Activated CD8-positive, alpha-beta memory T cell treated with anti-CD3 and anti-CD28 coated beads for 48 hours (primary cell): Measurements from ENCODE around the gene FARP2.
A peak's percentile ranks its signal among the peaks of the same experiment; 100 is the strongest.
"Not testable (repeated sequence)": the region's sequence is repeated elsewhere in the genome, so short reads cannot be mapped to it uniquely, and the experiment has no call there.

Experiments
- DNase-seq, 3 experiments: peaks; one replicate each; pipeline ENCODE4 v3.0.0-alpha.2; 2020; ENCODE audit warnings: low read depth in 2 of 3, low spot score in 2 of 3

FARP2 gene

DNA sequence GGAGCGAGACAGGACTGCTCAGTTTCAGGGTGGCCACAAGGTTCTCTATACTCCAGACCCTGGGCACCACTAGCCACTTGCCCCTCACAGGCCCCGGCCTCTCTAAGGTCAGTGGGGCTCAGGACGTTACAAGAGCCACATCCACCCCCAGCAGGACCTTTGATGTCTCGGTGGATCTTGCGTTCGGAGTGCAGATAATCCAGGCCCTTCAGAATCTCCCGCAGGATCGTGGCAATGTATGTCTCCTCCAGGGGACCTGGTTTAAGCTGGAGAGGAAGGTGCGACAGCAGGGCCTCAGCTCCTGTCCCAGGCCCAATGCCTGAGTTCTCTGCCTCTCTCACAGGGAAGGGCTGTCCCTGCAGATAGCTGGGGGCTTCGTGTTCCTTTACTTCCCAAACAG is 143.9 kb downstream of the FARP2 start:
- DNase-seq, result no peak

DNA sequence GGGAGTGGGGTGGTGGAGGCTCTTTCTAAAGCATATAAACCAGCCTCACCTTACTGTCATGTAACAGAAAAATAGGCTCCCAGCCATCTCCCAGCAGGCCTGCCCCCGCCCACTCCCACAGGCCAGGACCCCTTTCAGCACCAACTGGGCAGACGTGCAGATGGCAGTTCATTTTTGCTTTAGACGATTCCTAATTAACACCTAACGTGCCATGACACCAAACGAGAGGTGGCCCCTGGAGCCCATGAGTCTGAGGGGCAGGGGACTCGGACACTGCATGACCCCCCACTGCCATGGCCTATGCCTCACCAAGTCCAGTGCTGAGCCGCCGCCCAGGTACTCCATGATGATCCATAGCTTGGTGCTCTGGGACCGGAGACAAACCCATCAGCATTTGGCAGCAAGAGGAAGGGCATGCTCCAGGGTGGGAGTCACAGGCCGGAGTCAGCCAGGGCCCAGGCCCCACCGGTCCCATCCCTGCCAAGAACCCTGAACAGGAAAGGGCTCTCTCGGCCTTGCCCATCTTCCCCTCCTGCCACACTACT is 144.4 kb downstream of the FARP2 start:
- no peak for DNase-seq

DNA sequence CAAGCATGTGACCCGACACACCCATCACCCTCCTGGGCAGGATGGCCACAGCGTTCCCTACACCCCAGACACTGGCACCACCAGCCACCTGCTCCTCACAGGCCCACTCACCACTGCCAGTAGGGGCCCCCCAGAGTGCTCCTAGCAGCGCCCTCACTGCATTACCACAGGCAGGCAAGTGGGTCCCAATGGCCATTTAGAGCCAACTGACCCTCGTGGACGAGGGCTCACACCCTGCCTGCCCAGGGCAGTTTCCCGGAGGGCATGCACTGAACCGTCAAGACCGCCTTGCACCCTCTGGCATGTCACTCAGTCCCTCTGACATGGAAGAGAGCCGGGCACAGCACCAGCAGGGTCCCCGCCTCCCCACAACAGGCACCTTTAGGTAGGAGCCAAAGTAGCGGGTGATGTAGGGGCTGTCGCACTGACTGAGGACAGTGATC is 145.0 kb downstream of the FARP2 start:
- no peak for DNase-seq

DNA sequence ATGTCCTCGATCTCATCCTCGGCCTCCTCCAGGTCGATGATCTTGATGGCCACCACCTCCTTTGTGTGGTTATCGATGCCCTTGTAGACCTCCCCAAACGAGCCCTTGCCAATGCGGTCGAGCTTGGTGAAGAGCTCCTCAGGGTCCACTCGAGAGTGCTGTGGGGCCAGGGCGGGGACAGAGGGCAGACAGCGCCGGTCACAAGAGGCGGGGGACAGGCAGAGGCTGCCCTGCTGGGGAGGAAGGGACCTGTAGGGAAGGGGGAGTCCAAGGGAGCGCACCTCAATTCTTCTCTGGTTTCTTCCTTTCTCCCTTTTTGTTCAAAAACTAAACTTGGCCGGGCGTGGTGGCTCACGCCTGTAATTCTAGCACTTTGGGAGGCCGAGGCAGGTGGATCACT is 145.5 kb downstream of the FARP2 start:
- DNase-seq, result no peak

DNA sequence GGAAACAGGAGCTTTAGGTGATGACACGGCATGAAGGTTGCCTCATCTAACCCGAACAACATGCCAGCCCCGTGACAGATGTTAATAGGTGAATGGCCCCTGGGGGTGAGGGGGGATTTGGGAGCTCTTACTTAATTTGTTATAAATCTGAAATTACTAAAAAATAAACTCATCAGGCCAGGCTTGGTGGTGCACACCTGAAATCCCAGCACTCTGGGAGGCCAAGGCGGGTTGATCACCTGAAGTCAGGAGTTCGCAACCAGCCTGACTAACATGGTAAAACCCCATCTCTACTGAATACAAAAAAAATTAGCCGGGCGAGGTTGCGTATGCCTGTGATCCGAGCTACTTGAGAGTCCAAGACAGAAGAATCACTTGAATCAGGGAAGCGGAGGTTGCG is 146.2 kb downstream of the FARP2 start:
- DNase-seq, result no peak

DNA sequence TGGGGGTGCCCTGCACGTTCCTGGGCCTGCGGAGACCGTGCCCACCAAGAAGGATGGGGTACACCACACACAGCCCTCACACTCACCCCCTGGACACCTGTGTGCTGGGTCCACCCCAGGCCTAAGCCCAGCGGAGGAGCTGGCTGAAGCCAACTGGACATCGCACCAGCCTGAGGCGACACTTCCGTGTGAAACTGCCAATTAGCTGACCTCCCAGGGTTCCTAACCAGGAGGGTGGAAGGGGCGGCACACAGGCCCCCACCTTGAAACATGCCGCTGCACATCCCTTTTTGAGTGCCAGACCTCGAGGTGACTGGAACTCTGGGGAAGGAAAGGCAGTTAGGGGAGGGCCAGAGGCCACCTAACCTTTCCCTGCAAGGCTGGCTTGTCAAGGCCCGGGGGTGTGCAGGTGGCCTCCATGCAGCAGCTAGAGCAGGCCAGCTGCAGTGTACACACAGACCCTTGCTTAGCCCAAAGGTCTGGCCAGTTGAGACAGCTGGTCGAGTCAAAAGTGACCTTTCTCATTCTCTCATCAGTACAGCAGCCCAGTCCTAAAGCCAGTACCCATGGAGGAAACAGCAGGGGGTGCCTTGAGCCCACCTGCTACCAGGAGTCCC is 147.8 kb downstream of the FARP2 start:
- DNase-seq, result no peak

DNA sequence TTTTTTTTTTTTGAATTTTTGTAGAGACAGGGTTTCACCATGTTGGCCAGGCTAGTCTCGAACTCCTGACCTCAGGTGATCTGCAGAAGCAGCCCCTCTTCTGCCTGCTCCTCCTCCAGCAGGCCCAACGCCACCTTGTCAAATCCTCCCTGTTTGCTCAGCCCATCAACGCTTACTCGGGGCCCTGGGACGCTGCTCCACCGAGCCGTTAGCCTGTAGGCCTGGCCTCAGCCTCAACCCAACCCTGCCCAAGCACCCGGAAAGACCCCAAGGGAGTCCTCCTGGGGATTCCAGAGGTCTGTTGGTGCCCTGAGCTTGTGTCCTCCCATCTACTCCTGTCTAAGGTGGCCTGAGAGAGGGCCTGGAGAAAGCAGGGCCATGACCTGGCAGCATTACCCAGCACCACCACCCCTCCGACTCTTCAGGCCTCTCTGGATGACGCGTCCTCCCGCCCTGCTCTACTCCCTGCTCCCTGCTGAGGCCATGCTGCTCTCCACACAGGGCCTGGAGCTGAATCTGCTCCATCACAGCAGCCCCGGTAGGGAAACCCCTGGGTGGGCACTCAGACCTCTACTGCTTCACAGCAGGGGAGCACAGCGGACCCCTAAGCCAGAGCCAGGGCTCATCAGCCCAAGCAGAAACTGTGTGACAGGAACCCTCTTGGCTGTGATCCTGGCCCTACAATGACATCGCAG is 149.1 kb downstream of the FARP2 start:
- DNase-seq, result no peak

DNA sequence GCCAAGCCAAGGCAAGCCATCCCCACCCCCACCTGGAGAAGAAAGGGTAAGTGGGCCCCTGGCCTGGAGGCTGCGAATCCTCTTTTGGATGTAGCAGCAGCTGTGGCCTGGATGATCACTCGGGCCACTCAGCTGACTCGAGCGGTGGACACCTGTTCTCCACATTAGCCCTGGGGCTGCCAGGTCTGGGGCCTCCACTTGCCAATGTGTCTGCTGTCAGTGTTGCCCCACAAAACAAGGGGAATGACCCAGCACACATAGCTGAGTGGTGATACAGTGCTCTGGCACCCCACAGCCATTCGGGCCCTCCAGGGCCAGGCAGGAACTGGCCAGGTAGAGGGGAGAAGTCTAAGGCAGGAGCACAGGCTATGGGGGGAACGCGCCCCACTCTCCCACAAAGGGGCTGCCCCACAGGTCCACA is 149.7 kb downstream of the FARP2 start:
- no peak for DNase-seq

DNA sequence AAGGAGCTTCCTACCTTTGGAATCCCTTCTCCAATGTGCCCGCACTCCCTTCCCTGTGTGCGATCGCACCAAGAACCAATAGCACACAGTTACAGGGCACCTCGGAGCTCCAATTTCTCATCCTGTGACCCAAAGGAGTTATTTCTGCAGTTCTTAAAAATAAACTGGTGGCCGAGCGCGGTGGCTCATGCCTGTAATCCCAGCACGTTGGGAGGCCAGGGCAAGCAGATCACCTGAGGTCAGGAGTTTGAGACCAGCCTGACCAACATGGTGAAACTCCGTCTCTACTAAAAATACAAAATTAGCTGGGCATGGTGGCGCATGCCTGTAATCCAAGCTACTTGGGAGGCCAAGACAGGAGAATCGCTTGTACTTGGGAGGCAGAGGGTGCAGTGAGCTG is 150.2 kb downstream of the FARP2 start:
- not testable (repeated sequence) for DNase-seq

DNA sequence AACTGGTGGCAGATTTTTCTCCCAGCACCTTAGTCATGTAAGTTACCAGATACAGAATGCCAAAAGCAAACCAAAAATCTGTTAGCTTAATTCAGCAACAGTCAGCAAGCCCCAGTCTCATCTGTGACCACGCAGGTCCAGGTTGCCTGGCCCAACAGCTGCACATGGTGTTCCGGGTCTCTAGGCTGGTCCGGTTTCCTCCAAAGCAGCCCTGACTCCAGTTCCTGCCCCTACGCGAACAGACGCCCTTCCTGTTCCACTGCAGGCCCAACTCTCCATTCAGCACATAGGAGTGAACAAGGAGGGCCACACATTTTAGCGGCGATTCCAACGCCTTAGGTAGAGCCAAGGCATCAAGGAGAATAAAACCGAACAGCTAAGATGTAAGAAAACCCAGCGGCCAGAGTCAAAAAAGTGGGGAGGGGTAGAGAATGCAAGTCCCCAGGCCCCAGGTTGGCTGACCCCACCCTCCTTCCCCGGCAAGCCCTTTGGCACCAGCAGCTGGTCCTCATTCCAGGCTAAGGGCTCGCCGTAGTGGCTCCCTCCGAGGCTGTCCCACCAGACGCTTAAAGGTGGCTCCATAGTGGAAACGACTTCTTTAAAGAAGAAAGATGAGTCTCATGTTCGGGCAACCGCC is 150.8 kb downstream of the FARP2 start:
- no peak for DNase-seq

DNA sequence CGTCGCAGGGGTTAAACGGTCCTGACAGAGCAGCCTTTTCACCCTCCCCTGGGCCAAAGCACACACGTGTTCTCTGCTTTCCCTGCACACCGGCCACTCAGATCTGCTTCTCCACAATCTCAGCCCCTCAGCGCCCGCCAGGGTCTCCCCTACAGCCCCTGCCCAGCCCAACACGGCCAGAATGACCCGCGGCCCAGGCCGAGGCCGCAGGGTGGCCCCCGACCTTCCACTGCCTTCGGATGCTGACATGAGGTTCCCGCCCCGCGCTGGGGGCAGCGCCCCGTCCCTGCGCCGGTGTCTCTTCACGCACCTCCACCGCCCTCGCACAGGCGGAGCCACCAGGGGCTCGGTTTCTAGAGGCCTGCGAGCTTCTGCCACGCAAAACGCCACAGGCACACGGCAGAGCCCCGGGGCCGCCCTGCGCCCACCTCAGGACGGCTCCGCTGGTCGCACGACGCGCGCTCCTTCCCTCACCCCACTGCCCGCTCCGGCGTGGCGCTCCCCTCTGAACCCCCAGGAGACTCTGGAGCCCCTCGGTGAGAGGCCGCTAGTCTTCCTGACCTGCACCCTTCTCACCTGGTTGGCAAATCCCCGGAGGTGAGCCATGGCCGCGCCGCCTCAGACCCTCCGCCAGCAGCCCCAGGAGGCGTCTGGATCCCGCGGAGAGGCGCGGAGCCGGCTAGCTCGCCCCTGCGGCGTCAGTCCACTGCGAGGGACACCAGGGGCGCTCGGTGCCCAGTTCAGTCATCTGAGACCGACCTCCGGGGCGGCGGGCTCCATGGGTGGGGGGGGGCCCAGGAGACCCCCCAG is 151.6 kb downstream of the FARP2 start:
- DNase-seq, result peak in 2 of 3 experiments; percentile 10 to 35

DNA sequence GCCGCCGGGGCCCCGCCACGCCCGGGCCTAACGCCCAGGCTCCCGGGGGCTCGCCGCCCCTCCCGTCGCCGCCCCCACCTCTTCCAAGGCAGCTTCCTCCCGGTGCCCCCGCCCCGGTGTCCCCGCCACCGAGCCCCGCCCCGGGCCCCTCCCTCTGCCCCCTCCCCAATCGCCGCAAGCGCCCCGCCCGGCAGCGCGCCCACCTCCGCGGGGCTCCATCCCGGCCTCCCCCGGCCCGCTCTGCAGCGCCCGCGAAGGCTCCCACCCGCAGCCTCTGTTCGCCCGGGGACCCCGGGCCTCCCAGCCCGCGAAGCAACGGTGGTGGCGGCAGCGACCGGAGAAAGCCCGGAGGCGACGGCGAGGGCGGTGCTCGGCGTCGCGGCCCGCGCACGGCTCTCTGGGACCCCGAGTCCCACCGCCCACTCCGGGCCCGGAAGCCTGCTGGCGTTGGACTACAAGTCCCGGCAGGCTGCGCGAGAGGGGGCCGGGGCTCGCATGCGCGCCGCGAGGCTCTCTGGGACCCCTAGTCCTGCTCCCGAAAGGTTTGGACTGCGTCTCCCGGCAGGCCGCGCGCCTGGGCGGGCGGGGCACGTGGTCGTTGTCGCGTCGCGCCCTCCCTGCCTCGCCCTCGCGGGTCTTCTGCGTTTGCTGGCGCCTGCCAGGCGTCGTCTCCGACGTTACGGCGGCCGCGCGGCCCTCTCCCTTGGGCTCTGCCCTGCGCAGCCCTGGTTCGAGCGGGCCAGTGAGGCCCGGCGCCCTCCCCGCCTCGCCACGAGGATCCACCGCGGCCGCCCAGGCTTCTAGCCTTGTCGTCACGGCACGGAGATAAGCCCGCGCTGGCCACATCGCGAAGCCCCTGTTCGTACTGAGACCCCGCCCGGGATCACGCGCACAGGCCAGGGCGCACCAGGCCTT is 152.4 kb downstream of the FARP2 start, which contains the start of gene STK25:
Gene STK25, minus strand, starts transcription at position 345 of the 915 bp plus-strand sequence. CDS start 549 bp downstream, outside the sequence.
- DNase-seq, result peak; percentile 87 to 95 (median 91)

DNA sequence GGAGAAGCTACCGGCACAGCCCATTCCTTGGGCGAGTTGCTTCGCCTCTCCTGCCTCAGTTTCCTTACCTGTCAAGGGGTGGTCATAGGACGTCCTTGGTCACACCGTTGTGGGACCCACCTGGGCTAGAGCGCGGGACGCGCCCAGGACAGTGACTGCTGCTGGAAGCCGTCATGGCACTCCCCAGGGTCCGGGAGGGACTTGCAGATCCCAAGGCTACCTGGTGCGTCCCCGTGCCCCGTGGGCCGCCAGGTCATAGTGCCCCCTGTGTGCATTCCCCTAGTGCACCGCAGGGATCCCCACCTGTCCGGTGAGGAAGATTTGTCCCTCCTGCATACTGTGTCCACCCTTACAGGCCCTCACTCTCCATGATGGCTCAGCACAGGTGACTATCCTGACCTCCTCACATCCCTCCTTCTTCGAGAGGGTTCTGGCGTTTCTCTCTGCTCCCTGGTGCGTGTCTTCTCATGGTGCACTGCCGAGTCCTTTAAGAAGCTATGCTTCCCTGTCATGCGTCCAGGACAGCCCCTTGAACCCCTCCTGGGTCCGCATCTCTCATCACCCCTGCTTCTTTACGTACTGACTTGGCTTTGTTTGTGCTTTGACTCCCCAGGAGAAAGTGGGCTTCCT is 153.2 kb downstream of the FARP2 start:
- DNase-seq, result peak in 1 of 3 experiments; percentile 19

DNA sequence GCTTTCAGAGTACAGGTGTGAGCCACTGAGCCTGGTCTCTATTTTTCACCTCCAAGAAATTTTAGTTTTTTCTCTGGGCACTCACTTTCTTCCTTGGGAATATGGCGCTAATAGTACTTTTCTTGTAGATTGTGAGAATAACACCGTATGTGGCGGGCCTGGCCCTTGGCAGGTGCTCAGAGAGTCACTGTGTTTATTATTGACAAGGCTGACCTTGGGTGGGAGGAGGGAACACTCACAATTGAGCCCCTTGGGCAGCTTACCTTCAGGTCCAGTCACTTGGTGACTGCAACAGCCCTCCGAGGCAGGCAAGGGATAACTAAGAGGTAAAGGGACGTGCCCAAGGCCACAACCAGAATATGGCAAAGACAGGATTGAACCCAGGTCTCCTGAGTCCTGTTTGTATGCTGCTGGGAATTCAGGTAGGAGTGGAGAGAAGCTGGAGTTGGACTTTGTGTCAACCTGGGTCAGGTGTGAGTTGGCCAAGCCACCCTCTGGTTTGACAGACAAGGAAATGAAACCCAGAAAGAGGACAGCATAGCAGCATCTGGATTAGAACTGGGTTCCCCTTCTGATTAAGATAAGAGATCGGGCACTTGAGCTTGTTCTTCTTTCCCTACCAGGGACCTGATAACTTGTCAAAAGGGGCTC is 155.1 kb downstream of the FARP2 start:
- DNase-seq, result no peak

DNA sequence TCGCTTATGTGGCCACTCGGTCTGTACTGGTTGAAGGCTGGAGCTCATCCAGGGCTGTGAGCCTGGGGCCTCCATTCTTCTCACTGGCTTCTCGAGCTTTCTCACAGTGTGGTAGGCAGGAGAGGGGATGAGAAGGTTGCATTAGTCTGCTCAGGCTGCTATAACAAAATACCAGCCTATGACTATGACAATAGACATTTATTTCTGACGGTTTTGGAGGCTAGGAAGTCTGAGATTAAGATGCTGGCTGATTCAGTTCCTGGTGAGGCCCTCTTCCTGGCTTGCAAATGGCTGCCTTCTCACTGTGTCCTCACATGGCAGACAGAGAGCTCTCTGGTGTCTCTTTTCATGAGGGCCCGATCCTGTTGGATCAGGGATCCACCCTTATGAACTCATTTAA is 158.5 kb downstream of the FARP2 start:
- no peak for DNase-seq

DNA sequence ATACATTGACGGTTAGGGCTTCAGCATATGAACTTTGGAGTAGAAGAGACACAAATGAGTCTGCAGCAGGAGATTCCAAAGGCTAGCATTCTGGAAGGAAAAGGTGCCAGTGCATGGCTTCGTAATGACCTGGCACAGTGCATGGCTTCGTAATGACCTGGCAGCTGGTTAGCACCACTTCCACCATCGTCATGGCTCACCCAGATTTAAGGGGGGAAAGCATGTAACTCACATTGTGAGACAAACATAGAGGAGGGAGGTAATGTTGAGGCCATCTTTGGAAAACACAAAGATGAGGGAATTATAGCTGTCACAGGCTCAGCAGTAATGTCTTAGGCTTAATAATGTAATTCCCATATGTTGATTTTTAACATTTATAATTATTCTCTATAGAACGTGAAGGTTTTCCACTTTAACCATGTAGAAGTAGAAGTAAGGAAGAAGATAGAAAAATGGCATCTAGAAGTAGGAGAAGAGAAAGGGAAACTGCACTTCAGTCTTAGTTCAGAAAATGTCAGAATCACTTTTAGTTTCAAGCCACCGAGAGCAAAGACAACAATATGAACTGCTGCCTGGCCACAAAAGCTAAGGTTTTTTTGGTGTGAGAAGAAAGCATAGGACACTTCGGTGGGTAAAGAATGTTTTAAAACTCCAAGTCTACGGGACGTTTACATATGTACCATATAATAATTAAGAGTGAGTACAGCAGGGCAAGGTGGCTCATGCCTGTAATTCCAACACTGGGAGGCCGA is 159.1 kb downstream of the FARP2 start:
- DNase-seq, result no peak

DNA sequence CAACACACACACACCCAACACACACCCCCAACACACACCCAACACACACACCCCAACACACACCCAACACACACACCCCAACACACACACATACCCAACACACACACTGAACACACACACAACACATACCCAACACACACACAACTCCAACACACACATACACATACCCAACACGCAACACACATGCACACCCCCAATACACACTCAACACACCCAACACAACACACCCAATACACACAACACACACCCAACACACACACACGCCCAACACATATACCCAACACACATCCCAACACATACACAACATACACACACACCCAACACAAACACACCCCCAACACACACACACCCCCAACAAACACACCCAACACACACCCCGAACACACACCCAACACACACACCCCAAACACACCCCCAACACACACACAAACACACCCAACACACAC is 160.5 kb downstream of the FARP2 start:
- no peak for DNase-seq

DNA sequence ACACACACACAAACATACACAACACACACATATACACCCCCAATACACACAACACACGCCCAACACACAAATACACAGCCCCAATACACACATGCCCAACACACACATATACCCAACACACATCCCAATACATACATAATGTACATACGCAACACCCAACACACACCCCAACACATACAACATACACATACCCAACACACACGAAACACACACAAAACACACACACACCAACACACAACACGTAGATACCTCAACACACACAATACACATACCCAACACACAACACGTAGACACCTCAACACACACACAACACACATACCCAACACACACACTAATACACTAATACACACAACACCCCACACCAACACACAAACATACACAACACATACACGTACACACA is 161.2 kb downstream of the FARP2 start:
- DNase-seq, result no peak
